GM21381 (cell line): ENCODE measurements around the gene TMEM247.
A peak's percentile ranks its signal among the peaks of the same experiment; 100 is the strongest.
"Not testable (repeated sequence)": the region's sequence is repeated elsewhere in the genome, so short reads cannot be mapped to it uniquely, and the experiment has no call there.

Experiments
- ATAC-seq: cut with Tn5 transposase; IDR thresholded peaks from one replicate; pipeline ENCODE4 v1.9.1; 2021; ENCODE audit warnings: mild to moderate bottlenecking, moderate library complexity; ENCODE audit not compliant: unreplicated experiment

Gene TMEM247

GRCh38 chr2:46458763-46459500 lies 20.4 kb upstream of the TMEM247 start:
- no peak for ATAC-seq

GRCh38 chr2:46459694-46460093 lies 19.7 kb upstream of the TMEM247 start:
- ATAC-seq: no peak

GRCh38 chr2:46460241-46460921 lies 19.0 kb upstream of the TMEM247 start:
- ATAC-seq: no peak

DNA sequence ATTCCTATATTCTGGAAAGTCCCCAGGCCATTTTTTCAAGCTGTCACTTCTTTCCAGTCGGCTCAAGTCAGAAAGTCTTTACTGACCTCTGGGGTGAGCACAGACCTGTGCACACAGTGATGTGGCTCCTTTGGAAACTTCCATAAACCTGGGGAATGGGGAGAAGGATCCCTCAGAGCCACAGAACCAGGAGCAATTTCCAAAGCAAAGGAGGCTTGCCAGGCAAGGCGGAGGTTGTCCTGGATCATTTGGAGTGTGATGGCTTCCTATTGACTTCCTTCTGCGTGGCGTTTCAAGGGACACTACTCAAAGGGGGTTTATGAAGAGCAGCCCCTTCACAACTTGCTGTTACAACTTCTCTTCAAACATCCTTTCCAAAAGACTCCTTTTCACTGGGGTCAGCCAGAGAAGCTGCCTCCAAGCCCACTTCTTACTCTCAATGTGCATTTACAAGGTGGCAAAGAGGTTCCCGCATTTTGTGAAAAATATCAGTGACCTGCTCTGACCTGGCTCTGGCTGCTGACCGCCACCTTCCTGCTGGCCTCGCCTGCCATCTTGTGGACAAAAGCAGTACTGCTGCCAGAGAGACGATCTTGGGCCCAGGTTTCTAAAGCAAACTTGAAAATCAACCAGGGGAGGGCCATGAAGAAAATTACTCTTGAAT lies 18.2 kb upstream of the TMEM247 start:
- peak; percentile 64 for ATAC-seq

GRCh38 chr2:46461709-46462171 lies 17.6 kb upstream of the TMEM247 start:
- peak; percentile 46 for ATAC-seq

- no peak for ATAC-seq
Measured at GRCh38 chr2:46462936-46463335, 16.4 kb upstream of the TMEM247 start.

GRCh38 chr2:46469116-46469515 lies 10.2 kb upstream of the TMEM247 start:
- no peak for ATAC-seq

DNA sequence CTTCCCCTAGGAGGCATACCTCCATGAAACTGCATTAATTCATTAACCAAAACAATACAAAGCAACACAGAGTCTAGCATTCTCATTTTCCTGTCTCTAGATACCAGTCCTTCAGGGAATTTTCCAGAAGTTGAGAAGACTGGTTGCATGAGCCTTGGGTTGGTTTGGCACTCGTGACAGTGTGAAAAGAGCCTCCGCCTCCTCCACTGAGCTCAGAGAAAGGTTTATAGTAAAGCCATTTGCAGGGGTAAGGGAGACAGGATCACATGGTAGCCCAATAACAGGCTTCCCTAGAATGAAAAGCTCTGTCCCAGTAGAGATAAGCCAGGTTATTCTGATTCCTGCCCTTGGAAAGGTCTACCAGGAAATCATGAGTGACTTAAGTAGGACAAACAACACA lies 9.7 kb upstream of the TMEM247 start:
- ATAC-seq: no peak

DNA sequence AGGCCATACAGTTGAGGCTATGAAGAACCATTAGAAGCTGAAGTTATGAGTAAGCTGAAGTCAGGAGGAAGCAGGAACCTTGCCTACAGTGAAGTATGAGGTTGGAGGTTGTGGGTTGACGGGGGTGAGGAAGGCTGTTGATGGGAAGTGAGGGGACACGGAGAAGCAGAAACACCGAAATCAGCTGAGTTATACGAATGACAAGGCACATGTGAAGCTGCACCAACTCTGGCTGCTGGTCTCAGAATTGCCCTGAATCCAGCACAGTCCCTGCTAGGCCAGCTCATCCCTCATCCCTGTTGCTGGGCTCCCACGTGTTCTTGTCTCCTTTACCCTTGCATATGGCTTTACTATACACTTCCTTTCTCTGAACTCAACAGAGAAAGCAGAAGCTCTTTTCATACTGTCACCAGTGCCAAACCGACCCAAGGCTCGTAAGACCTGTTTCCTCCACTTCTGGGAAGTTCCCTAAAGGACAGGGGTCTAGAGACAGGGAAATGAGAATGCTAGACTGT lies 9.2 kb upstream of the TMEM247 start:
- no peak for ATAC-seq

GRCh38 chr2:46471019-46471583 lies 8.3 kb upstream of the TMEM247 start:
- no peak for ATAC-seq

- ATAC-seq: no peak
Measured at GRCh38 chr2:46471697-46472096, 7.7 kb upstream of the TMEM247 start.

- ATAC-seq: not testable (repeated sequence)
Measured at GRCh38 chr2:46472165-46472564, 7.2 kb upstream of the TMEM247 start.

DNA sequence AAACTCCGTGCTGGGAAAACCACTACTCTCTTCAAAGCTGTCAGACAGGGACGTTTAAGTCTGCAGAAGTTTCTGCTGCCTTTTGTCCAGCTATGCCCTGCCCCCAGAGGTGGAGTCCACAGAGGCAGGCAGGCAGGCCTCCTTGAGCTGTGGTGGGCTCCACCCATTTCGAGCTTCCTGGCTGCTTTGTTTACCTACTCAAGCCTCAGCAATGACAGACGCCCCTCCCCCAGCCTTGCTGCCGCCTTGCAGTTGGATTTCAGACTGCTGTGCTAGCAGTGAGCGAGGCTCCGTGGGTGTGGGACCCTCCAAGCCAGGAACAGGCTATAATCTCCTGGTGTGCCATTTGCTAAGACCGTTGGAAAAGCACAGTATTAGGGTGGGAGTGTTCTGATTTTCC lies 1.9 kb upstream of the TMEM247 start:
- ATAC-seq: not testable (repeated sequence)

DNA sequence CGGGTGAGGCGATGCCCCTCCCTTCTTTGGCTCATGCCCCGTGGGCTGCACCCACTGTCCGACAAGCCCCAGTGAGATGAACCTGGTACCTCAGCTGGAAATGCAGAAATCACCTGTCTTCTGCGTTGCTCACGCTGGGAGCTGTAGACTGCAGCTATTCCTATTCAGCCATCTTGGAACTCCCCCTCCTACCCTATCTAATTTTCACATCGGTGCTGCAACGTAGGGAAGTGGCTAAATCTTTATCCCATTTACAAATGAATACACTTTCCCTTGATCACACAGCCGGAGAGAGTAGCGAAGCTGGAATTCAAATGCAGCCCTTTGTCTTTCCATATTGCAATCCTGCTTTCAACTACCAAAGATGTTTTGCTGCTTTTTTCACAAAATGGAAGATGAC lies 1.4 kb upstream of the TMEM247 start:
- no peak for ATAC-seq

GRCh38 chr2:46480562-46480961 lies 1.2 kb downstream of the TMEM247 start:
- no peak for ATAC-seq

DNA sequence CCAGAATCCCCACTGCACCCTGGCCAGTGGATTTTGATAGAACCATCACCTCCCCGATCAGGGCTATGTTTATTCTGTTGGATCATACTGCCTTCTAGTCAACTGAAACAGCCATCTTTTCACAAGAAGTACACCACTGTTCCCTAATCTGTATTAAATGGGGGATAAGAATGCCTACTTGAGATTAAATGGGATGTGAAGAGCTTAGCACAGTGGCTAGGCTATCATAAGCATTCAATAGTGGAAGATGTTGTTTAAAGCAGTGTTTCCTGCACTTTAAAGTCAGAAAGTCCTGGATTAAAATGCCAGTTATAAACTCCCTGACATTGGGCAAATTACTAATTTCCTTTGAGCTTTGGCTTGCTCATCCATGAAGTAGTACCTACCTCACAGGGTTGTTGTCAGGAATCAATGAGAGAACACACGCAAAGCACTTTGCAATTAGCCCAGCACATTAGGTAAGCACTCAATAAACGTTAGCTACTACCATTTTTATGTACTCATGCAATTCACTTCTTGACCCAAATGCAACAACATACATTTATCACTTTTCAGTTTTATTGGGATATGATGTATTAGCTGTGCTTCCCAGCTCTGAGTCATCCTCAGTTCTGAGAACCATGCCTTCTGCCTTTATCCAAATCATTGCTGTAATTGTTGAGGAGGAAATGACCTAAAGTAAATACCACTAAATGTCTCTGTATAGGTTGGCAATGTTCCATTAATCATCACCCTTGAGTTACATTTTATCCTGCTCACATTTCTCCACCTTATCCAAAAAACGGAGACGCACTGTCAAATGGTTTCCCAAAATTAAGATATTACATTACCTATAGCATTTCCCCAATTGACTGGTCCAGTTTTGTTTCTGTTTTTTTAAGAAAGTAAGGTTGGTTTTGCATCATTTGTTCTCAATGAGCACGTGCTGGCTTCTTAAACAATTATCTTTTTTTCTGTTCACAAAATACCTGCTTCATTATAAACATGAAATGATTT lies 2.1 kb downstream of the TMEM247 start:
- ATAC-seq: no peak

DNA sequence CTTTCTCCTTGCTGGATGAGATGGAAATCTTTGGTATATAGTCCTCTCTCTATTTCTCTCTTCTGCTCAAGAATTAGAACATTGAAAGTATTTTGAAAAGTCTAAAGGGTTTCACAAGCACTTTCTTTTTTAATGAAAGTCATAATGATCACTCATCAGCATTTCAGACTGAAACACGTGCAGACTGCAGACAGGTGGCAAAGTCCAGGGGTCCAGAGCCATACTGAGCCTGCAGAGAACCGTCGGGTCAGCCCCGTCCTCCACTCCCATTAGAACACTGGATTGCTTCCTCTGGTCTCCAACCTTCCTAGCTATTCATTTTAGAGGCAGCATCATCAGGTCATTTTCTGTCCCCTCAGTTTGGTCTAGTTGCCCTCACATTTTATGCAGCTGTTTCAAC lies 3.1 kb downstream of the TMEM247 start:
- no peak for ATAC-seq

DNA sequence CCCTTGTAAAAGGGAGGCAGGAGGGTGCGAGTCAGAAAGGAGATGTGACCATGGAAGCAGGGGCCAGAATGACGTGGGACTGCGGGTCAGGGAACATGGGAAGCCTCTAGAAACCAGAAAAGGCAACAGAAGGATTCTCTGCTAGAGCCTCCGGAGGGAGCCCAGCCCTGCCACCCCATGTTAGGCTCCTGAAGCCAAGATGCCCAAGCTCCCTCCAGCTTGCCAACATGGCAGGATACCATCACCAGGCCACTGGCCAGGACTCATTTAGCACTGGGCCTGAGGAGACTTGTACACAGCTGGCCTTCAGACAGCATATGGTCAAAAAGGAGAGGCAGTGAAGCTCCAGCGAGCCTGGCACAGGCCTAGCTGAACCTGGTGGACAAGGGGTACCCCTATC lies 5.6 kb downstream of the TMEM247 start:
- no peak for ATAC-seq

GRCh38 chr2:46486436-46486835 lies 7.1 kb downstream of the TMEM247 start:
- no peak for ATAC-seq

DNA sequence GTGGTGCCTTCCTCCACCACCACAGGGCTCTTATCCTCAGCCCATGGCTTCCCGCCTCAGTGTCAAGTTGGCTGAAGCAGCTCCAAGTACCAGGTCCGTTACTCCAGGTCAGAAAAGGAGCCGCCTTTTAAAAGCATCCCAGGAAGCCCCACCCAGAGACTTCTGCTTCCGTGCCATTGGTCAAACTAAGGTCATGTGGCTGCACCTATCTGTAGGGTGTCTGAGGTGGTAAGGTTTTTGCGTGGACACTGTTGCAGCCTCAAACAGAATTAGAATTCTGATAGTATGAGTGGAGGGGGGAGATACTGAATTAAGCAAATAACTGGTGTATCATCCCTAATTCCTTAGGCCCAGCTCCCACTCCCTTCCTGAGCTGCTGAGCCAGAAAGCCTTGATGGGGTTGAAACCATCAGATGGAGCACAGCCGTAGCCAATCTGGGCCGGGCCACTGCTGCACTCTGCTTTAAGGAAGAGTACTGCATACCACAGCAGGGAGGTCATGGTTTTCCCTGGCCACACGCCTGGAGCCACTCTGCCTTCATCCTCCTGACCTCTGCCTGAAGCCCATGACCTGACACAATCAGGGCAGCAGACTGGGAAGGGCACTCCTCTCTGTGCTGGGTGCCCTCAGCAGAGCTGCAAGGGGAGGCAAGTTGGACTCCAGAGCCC lies 8.4 kb downstream of the TMEM247 start:
- no peak for ATAC-seq
